ENCODE results near the gene CDT1.

CDT1 gene

GRCh38 chr16:88809068-88809675 lies 5.6 kb downstream of the CDT1 start:
- DNase-seq (ENCODE audit: extremely low read depth, low read depth): no peak
- TF ChIP-seq CTCF (IDR thresholded peaks at IDR 0.05; ENCODE audit: low read depth, low read length): no peak

DNA sequence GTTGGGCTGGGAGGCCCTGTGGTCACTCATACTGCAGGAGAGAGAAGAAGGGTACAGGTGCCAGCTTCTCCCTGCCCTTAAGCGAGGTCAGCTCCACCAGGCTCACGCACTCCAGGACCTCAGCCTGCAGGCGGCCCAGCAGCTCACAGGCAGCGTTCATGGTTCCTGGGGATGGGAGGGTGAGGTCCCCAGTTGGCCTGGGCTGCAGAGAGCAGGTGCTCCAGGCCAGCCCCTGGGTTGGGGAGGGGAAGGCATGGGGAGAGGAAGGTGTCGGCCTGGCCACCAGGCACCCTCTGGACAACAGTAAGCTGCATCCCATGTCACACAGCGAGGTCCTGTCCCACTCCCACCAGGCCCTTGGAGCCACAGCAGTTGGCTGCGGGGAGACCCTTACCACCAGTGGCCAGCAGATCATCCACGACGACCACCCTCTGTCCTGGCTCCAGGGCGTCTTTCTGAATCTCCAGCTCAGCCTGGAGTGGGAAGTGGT lies 6.1 kb downstream of the CDT1 start:
- no peak for DNase-seq (ENCODE audit: extremely low read depth, low read depth)

DNA sequence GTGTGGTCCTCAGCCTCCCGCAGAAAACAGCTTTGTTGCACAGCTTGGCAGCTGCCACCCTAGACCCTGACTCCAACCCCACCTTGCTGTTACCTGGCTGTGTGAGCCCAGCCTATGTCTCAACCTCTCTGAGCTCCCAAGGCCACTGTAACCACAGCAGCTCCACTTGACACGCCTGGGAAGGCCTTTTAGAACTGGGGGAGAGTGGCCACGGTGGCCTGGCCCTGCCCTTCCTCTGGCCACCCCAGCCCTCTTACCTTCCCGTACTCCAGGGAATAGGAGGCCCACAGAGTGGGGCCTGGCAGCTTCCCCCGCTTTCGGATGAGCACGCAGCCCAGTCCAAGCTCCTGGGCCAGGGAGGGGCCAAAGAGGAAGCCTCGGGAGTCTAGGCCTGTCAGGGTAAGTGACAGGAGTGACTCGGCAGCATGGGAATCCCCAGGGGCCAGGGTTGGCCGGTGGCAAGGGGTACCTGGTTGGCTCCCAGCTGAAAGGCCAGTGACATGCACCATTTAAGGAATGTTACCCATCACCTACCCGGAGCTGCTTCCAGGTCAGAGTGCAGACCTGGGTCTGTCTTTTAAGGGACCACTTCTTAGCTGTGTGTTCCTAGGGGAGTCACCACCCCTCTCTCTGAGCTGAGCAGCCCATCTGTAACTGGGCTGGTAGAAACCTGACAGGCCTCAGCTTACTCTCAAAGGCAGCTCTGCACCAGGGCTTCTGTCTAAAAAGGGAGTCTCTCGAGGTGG lies 6.8 kb downstream of the CDT1 start:
- TF ChIP-seq CTCF (IDR thresholded peaks at IDR 0.05; ENCODE audit: low read depth, low read length): no peak
- DNase-seq (ENCODE audit: extremely low read depth, low read depth): no peak

More for the DNA sequence above, 6.1 kb downstream of the CDT1 start:
- TF ChIP-seq CTCF (IDR thresholded peaks at IDR 0.05; ENCODE audit: low read depth, low read length): no peak

DNA sequence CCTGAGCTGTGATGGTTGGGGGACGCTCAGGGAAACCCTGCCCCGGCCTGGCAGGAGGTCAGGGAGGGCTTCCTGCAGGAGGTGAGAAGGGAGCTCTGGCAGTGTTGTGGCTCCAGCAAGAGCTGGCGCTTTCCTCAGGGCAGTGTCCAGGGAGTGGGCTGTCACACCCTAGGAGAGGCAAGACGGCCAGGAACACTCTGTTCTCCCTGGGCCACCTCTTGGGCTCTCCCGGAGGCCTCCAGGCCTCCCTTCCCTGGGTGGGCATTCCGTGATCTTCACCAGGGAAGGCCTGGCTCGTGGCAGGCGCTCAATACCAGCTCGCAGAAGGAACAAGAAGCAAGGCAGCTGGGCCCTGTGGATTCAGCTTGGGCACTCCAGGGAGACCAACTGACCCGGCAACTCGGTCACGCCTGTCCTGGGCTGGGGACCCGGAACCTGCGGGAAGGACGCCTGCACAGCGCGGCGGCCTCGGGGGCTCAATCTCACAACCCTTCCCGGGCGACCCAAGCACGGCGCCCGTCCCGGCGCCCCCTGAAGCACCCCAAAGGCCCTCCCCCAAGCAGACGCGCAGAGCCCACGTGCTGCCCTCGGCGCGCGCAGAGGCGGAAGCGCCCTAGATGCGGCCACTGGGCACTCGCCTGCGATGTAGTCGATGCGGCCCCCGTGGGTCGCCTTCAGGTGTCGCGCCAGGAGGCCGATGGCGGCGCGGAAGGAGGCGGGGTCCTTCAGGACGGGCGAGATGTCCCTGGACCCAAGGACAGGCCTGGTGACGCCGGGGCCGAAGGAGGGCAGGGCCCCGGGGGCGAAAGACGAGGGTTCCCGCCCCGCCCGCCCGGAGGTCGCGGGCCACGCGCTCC lies 7.6 kb downstream of the CDT1 start:
- no peak for DNase-seq (ENCODE audit: extremely low read depth, low read depth)
- no peak for TF ChIP-seq CTCF (IDR thresholded peaks at IDR 0.05; ENCODE audit: low read depth, low read length)

DNA sequence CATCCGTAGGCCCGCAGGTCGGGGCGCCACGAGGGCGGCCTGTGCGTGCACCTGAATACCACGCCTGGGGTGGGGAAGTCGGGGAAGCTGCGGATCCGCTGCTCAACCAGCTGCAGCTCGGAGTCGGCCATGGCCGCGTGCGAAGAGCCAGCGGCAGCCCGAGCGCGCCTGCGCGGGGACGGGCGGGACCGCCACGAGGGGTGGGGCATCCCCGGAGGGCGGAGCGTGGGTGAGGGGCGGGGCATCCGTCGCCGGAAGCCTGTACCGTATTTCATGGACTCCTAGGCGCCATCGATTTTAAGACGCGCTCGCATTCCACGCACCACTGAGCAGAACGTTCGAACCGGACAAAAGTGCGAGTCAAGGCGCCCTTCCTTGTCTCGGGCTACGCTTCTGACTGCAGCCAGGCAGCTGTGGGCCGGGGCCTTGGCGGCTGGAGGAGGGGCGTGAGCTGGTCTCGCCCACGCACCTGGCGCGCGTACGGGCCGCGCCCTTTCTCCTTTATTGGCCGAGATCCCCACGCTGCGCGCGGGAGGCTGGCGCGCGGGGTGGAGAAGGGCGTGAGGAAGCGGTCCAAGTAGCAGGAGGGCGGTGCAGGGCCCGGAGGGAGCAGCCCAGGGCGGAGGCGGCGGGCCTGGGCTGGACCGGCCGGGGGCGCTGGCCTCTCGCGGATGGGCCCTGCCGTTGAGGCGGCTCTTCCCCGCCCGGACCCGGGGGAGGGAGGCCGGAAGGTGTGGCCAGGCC lies 8.4 kb downstream of the CDT1 start, which contains the start of gene APRT:
APRT (minus strand) TSS at position 160 of the 744 bp plus-strand sequence; CDS start at position 131, 29 bp downstream.
- no peak; the same call in none of the 2 replicates for TF ChIP-seq CTCF (IDR thresholded peaks at IDR 0.05; ENCODE audit: low read depth, low read length)
- DNase-seq (ENCODE audit: extremely low read depth, low read depth): peak; percentile 86

GRCh38 chr16:88812513-88813268 lies 9.1 kb downstream of the CDT1 start:
- peak; percentile 8 for TF ChIP-seq CTCF (IDR thresholded peaks at IDR 0.05; ENCODE audit: low read depth, low read length)
- no peak for DNase-seq (ENCODE audit: extremely low read depth, low read depth)

Measured in AG09319 (cell line).